ENCODE results near the gene FBXW8.

FBXW8 gene

GRCh38 chr12:116901612-116902011, 9.1 kb upstream of the FBXW8 start:
- ChIA-PET CTCF (no interaction called here), POLR2A (no interaction called here)
- TF ChIP-seq ZNF580 (tag by site-specific recombination; IDR thresholded peaks at IDR 0.05) (peak; percentile 73; the same call in 1 of the 2 replicates), ZNF23 (tag by site-specific recombination; IDR thresholded peaks at IDR 0.05; ENCODE audit: borderline replicate concordance) (no peak), ZNF146 (tag by site-specific recombination; IDR thresholded peaks at IDR 0.05) (peak; percentile 96)
- no peaks in the 10 kb centered on the region for H3K4me1 ChIP-seq (ENCODE audit: control insufficient read depth, insufficient read depth, low read length)
- no peaks in the 10 kb centered on the region for H3K36me3 ChIP-seq (ENCODE audit: control insufficient read depth in 2 of 2, insufficient read depth in 1 of 2, low read length in 2 of 2)
- H3K27ac ChIP-seq (ENCODE audit: extremely low read depth, low read depth, low read length) = no peak overlapping the region
- H3K4me3 ChIP-seq (ENCODE audit: low read depth, low read length) = no peak overlapping the region
- H3K9me3 ChIP-seq (ENCODE audit: control insufficient read depth, insufficient read depth, low read depth, low read length) = no peaks in the 10 kb centered on the region

- Histone ChIP-seq H3K27ac (ENCODE audit: extremely low read depth, low read depth, low read length) (no peak overlapping the region), H3K9me3 (ENCODE audit: control insufficient read depth, insufficient read depth, low read depth, low read length) (no peaks in the 10 kb centered on the region), H3K4me3 (ENCODE audit: low read depth, low read length) (no peak overlapping the region), H3K4me1 (ENCODE audit: control insufficient read depth, insufficient read depth, low read length) (no peaks in the 10 kb centered on the region), H3K36me3 (ENCODE audit: control insufficient read depth in 2 of 2, insufficient read depth in 1 of 2, low read length in 2 of 2) (no peaks in the 10 kb centered on the region)
- TF ChIP-seq ZBTB20 (tag by site-specific recombination; IDR thresholded peaks at IDR 0.05) = no peak
- no peak for TF ChIP-seq ZNF558 (tag by site-specific recombination; IDR thresholded peaks at IDR 0.05)
- TF ChIP-seq ZEB2 (tag by site-specific recombination; IDR thresholded peaks at IDR 0.05) = no peak
- no peak for TF ChIP-seq ZNF629 (tag by site-specific recombination; IDR thresholded peaks at IDR 0.05)
- TF ChIP-seq ZNF548 (tag by site-specific recombination; IDR thresholded peaks at IDR 0.05) = no peak
- no peak for TF ChIP-seq ZNF677 (tag by site-specific recombination; IDR thresholded peaks at IDR 0.05)
- no peak for TF ChIP-seq ZNF843 (tag by site-specific recombination; IDR thresholded peaks at IDR 0.05)
- no peak for TF ChIP-seq SP2 (tag by site-specific recombination; IDR thresholded peaks at IDR 0.05)
- no peak for TF ChIP-seq ZBTB8A (tag by site-specific recombination; IDR thresholded peaks at IDR 0.05)
- no peak for TF ChIP-seq GLI2 (tag by site-specific recombination; IDR thresholded peaks at IDR 0.05; ENCODE audit: borderline replicate concordance, low read depth)
- no peak for TF ChIP-seq ZXDB (tag by site-specific recombination; IDR thresholded peaks at IDR 0.05)
- no peak for TF ChIP-seq ZNF138 (tag by site-specific recombination; IDR thresholded peaks at IDR 0.05; ENCODE audit: borderline replicate concordance)
- TF ChIP-seq ZNF239 (tag by site-specific recombination; IDR thresholded peaks at IDR 0.05) = no peak
- TF ChIP-seq, protein P1, sequence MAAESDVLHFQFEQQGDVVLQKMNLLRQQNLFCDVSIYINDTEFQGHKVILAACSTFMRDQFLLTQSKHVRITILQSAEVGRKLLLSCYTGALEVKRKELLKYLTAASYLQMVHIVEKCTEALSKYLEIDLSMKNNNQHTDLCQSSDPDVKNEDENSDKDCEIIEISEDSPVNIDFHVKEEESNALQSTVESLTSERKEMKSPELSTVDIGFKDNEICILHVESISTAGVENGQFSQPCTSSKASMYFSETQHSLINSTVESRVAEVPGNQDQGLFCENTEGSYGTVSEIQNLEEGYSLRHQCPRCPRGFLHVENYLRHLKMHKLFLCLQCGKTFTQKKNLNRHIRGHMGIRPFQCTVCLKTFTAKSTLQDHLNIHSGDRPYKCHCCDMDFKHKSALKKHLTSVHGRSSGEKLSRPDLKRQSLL (tag by site-specific recombination; IDR thresholded peaks at IDR 0.05) = no peak
- TF ChIP-seq ZNF747 (tag by site-specific recombination; IDR thresholded peaks at IDR 0.05) = no peak
- no peak for TF ChIP-seq HOXA7 (CRISPR knock-in tag; IDR thresholded peaks at IDR 0.05; ENCODE audit: borderline replicate concordance)
- TF ChIP-seq ZNF513 (tag by site-specific recombination; IDR thresholded peaks at IDR 0.05) = no peak
- TF ChIP-seq ZFP3 (tag by site-specific recombination; IDR thresholded peaks at IDR 0.05; ENCODE audit: low read depth) = no peak
- no peak for TF ChIP-seq ZNF114 (tag by site-specific recombination; IDR thresholded peaks at IDR 0.05)
- TF ChIP-seq ZBTB26 (tag by site-specific recombination; optimal IDR thresholded peaks at IDR 0.05) = no peak
- POLR2A ChIA-PET = no interaction called here
- CTCF ChIA-PET = no interaction called here
These were observed 6.9 kb upstream of the FBXW8 start for GRCh38 chr12:116903818-116904217.
